Transverse colon (tissue), 4 donors: ENCODE measurements around the gene DPY19L1. TPM values are rescaled to one million over a fixed set of nuclear protein-coding genes. Genes with fewer than 3 reads are reported as not detected.
"Not testable (repeated sequence)": the region's sequence is repeated elsewhere in the genome, so short reads cannot be mapped to it uniquely, and the experiment has no call there.

Experiments
- DNase-seq: peaks from one replicate; pipeline ENCODE4 v3.0.0-alpha.2; 2019
- H3K27ac ChIP-seq, 4 donors: fragments of 200-600 bp; sonication (generic); 2 replicates each; pipeline ENCODE4 v1.5.1; 2016 to 2018; ENCODE audit warnings: inconsistent platforms in 4 of 4
- H3K27me3 ChIP-seq: fragments of 200-600 bp; sonication (generic); 2 replicates; pipeline ENCODE4 v1.5.1; 2017; ENCODE audit warnings: inconsistent platforms
- H3K36me3 ChIP-seq, 4 donors: fragments of 200-600 bp; sonication (generic); 2 replicates each; pipeline ENCODE4 v1.5.1; 2017 to 2019; ENCODE audit warnings: inconsistent platforms in 4 of 4
- H3K4me1 ChIP-seq, 4 donors: fragments of 200-600 bp; sonication (generic); 2 replicates each; pipeline ENCODE4 v1.5.1; 2017 to 2020; ENCODE audit warnings: inconsistent platforms in 4 of 4
- H3K4me3 ChIP-seq, 4 donors: fragments of 200-600 bp; sonication (generic); 1 replicate in 1 of 4; 2 replicates in 3 of 4; pipeline versions ENCODE4 v1.5.1 to v1.6.1; 2017 to 2019; ENCODE audit warnings: inconsistent platforms in 4 of 4
- H3K9me3 ChIP-seq, 2 donors: fragments of 200-600 bp; sonication (generic); 2 replicates each; pipeline ENCODE4 v1.5.1; 2017 to 2019; ENCODE audit warnings: inconsistent platforms in 2 of 2
- EP300 ChIP-seq: sonication (generic); formaldehyde crosslinking; IDR thresholded peaks from one replicate; pipeline ENCODE4 v1.6.1; 2017; ENCODE audit warnings: antibody characterized with exemption, low read depth
- POLR2A ChIP-seq: fragments of 450-650 bp; IDR thresholded peaks from one replicate; pipeline ENCODE4 v1.6.1; 2016; ENCODE audit warnings: antibody characterized with exemption, mild to moderate bottlenecking, moderate library complexity
- POLR2AphosphoS5 ChIP-seq, 3 donors: sonication (generic); formaldehyde crosslinking; IDR thresholded peaks; one replicate each; pipeline ENCODE4 v1.6.1; 2016; ENCODE audit warnings: antibody characterized with exemption in 3 of 3
- WGBS, 2 donors: methylation state at CpG; one replicate each; pipeline ENCODE4 v1.1.5; 2018; ENCODE audit warnings: low coverage in 1 of 2; 5-methylcytosine and 5-hydroxymethylcytosine counted together
- in situ Hi-C, 4 donors: fragments of 200-750 bp; cut with MboI; loops; one replicate each; pipeline versions ENCODE4 v1.15.0 to v1.15.1; 2017; ENCODE audit warnings: low sequenced_read_pairs in 3 of 4, low pct_ligation_motif_present in 1 of 4, low pct_unique_long_range_greater_than_20kb in 1 of 4
- intact Hi-C: fragments of 100-400 bp; cut with DNase I; formaldehyde crosslinking; loops from one replicate; pipeline ENCODE4 v1.15.1; 2023; ENCODE audit warnings: low total_unique reads
- total RNA-seq, 4 donors: library from RNA; depleted of rRNA; stranded (reverse); fragments of >200 nt; gene quantifications; one replicate each; pipeline ENCODE4 v1.1.0, GENCODE V29; 2016
- TF ChIP-seq, protein P1 (sequence below), 5 experiments: fragments of 200-600 bp in 3 of 5; fragments of 450-650 bp in 2 of 5; sonication (generic) in 3 of 5; IDR thresholded peaks; 1 replicate in 2 of 5; 2 replicates in 3 of 5; pipeline ENCODE4 v1.5.1; 2016 to 2017; ENCODE audit warnings: antibody characterized with exemption in 5 of 5, inconsistent platforms in 3 of 5, mild to moderate bottlenecking in 2 of 5, moderate library complexity in 1 of 5

The DPY19L1 gene
- total RNA-seq, 4 donors from 2014 or later, result 1.6 to 14.7 (median 12.0) TPM

DNA sequence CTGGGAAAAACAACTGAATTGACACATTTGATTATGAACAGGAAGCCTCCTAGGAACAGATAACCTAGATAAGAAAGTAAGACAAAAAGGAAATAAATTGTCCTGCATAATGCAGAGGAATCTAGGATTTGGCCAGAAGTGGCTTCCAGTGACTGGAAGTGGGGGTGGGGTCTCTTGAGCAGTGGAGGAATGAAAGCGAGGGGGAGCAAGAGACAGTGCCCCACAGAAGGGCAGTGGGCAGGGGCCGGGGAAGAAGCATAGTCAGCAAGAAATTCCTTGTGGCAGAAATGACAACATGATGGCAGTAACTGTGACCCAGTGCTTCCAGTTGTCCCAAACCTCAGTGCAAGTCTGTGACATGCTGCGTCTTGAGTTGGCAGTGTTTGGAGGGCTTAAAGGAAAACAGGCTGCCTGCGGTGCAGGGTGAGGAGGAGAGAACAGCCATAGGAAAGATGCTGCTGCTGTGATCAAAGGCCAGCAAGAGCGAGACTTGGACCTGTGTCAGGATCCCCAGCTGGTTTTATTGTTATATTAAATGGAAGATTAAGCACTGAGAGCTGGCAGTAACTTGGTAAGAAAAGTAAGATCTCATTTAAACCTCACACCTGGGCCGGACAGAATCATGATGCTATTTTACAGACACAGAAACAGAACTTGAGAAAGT, 119.0 kb downstream of the DPY19L1 start:
- WGBS, 2 donors, result 30 to 34% methylated on average over 2 to 6 of the region's 6 CpGs
- H3K36me3 ChIP-seq, intact Hi-C loops, in situ Hi-C loops, DNase-seq, H3K27ac ChIP-seq, H3K4me3 ChIP-seq, H3K4me1 ChIP-seq, H3K9me3 ChIP-seq, H3K27me3 ChIP-seq: not testable (repeated sequence)

GRCh38 chr7:34917515-34917914, 119.8 kb downstream of the DPY19L1 start:
- intact Hi-C loops, H3K4me3 ChIP-seq, H3K9me3 ChIP-seq, DNase-seq, in situ Hi-C loops, H3K4me1 ChIP-seq, H3K27ac ChIP-seq, H3K27me3 ChIP-seq, H3K36me3 ChIP-seq: not testable (repeated sequence)
- whole genome bisulfite sequencing, 2 donors, result 82 to 83% methylated on average over 1 to 4 of the region's 4 CpGs

DNA sequence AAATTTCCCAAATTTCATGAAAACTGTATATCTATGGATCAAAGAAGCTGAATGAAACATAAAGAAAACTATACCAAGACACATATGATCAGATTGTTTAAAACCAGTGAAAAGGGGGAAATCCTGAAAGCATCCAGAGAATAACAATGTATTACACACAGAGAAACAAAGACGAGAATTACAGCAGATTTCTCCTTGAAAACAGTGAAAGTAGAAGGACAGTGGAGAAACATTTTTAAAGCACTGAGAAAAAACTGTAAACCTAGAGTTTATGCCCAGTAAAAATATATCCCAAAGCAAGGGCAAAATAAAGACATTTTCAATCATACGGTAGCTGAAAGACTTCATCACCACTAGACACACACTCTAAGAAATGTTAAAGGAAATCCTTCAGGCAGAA, 121.0 kb downstream of the DPY19L1 start:
- TF ChIP-seq, protein P1, sequence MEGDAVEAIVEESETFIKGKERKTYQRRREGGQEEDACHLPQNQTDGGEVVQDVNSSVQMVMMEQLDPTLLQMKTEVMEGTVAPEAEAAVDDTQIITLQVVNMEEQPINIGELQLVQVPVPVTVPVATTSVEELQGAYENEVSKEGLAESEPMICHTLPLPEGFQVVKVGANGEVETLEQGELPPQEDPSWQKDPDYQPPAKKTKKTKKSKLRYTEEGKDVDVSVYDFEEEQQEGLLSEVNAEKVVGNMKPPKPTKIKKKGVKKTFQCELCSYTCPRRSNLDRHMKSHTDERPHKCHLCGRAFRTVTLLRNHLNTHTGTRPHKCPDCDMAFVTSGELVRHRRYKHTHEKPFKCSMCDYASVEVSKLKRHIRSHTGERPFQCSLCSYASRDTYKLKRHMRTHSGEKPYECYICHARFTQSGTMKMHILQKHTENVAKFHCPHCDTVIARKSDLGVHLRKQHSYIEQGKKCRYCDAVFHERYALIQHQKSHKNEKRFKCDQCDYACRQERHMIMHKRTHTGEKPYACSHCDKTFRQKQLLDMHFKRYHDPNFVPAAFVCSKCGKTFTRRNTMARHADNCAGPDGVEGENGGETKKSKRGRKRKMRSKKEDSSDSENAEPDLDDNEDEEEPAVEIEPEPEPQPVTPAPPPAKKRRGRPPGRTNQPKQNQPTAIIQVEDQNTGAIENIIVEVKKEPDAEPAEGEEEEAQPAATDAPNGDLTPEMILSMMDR (IDR thresholded peaks at IDR 0.05), result no peak
- TF ChIP-seq POLR2A (no peak), EP300 (no peak), POLR2AphosphoS5 (IDR thresholded peaks at IDR 0.05) (no peak)
- Histone ChIP-seq H3K4me1 (no peaks in the 10 kb centered on the region), H3K9me3 (peaks cover 0 to 9% of the 10 kb centered on the region in 2 donors), H3K27ac (no peak overlapping the region), H3K27me3 (no peaks in the 10 kb centered on the region), H3K4me3 (no peak overlapping the region), H3K36me3 (no peaks in the 10 kb centered on the region)
- intact Hi-C loops, result no loop called here
- in situ Hi-C loops, result no loop called here
- 79 to 98% methylated on average over 2 of the region's 2 CpGs for WGBS, 2 donors
- no peak for DNase-seq

- H3K36me3 ChIP-seq, result no peaks in the 10 kb centered on the region
- H3K9me3 ChIP-seq, result peaks cover 0 to 9% of the 10 kb centered on the region in 2 donors
- no peaks in the 10 kb centered on the region for H3K27me3 ChIP-seq
- no peak for TF ChIP-seq POLR2A
- no peak for TF ChIP-seq POLR2AphosphoS5 (IDR thresholded peaks at IDR 0.05)
- TF ChIP-seq EP300, result no peak
- TF ChIP-seq, protein P1 (IDR thresholded peaks at IDR 0.05), result no peak
- intact Hi-C loops, result no loop called here
- in situ Hi-C loops, result no loop called here
- H3K27ac ChIP-seq, result no peak overlapping the region
- H3K4me1 ChIP-seq, result no peaks in the 10 kb centered on the region
- no peak for DNase-seq
- no peak overlapping the region for H3K4me3 ChIP-seq
- WGBS, 2 donors, result 90 to 96% methylated on average over 2 of the region's 2 CpGs
These were observed 125.0 kb downstream of the DPY19L1 start for GRCh38 chr7:34912236-34912635.

DNA sequence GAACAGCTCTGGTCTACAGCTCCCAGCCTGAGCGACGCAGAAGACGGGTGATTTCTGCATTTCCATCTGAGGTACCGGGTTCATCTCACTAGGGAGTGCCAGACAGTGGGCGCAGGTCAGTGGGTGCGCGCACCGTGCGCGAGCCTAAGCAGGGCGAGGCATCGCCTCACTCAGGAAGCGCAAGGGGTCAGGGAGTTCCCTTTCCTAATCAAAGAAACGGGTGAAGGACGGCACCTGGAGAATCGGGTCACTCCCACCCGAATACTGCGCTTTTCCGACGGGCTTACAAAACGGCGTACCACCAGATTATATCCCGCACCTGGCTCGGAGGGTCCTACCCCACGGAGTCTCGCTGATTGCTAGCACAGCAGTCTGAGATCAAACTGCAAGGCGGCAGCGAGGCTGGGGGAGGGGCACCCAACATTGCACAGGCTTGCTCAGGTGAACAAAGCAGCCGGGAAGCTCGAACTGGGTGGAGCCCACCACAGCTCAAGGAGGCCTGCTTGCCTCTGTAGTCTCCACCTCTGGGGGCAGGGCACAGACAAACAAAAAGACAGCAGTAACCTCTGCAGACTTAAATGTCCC, 130.9 kb downstream of the DPY19L1 start:
- H3K36me3 ChIP-seq, in situ Hi-C loops, H3K9me3 ChIP-seq, intact Hi-C loops, H3K27me3 ChIP-seq, H3K4me1 ChIP-seq, H3K27ac ChIP-seq: not testable (repeated sequence)
- H3K4me3 ChIP-seq, result peak overlapping the region in 3 of 4 donors; percentile 3 to 19 (median 18)
- DNase-seq, result peak; percentile 22
- WGBS, 2 donors, result 44% methylated on average over 30 of the region's 30 CpGs; no CpG with 5 or more reads in 1 of the 2 donors

GRCh38 chr7:34904987-34905386, 132.3 kb downstream of the DPY19L1 start:
- 67 to 70% methylated on average over 4 of the region's 4 CpGs for WGBS, 2 donors
- no peaks in the 10 kb centered on the region for H3K36me3 ChIP-seq
- in situ Hi-C loops, result no loop called here
- no peaks in the 10 kb centered on the region for H3K27me3 ChIP-seq
- H3K4me3 ChIP-seq, result no peak overlapping the region
- no peaks in the 10 kb centered on the region for H3K4me1 ChIP-seq
- intact Hi-C loops, result no loop called here
- TF ChIP-seq EP300 (no peak), POLR2A (no peak), POLR2AphosphoS5 (IDR thresholded peaks at IDR 0.05) (no peak)
- TF ChIP-seq, protein P1 (IDR thresholded peaks at IDR 0.05), result no peak
- DNase-seq, result no peak
- H3K9me3 ChIP-seq, result no peaks in the 10 kb centered on the region
- H3K27ac ChIP-seq, result no peak overlapping the region

DNA sequence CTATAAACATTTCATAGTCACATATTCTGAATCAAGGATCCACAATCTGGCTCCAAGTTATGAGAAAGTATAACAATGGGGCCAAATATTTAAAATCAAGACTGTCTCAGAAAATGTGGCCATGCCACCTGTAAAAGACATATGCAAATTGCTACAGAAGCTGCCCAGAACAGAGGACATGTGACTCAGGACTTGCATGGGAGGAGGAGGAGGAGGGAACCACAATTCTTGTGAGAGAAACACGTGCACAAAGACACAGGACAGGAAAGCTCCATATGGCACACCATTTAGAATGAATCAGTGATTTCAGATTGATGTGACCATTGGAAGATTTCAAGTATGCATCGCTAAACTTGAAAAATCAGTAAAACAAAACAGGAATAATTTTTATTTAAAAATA, 133.4 kb downstream of the DPY19L1 start:
- H3K4me1 ChIP-seq, in situ Hi-C loops, H3K36me3 ChIP-seq, DNase-seq, H3K27ac ChIP-seq, intact Hi-C loops, H3K9me3 ChIP-seq, H3K27me3 ChIP-seq, H3K4me3 ChIP-seq: not testable (repeated sequence)
- WGBS, 2 donors, result 75 to 78% methylated on average over 2 of the region's 2 CpGs
